H1 (cell line): Measurements from ENCODE around the gene RALGDS. TPM values are rescaled to one million over a fixed set of nuclear protein-coding genes. Genes with fewer than 3 reads are reported as not detected.

Experiments used
- CTCF ChIA-PET: fragments of 300-600 bp; sonication (Branson Sonifier 250); formaldehyde crosslinking; loops from one replicate; lab custom pipeline; 2021; ENCODE audit not compliant: partially characterized antibody; lab: Charles Lee
- POLR2A ChIA-PET: fragments of 300-600 bp; sonication (Branson Sonifier 250); formaldehyde crosslinking; loops from one replicate; lab custom pipeline; 2021; ENCODE audit warnings: inconsistent platforms; ENCODE audit not compliant: partially characterized antibody; lab: Charles Lee
- DNase-seq, 2 experiments: peaks; one replicate each; pipeline versions ENCODE4 v3.0.0 to v3.0.0-alpha.2; 2010 to 2022; ENCODE audit warnings: low spot score in 2 of 2, low read depth in 1 of 2, mixed read lengths in 1 of 2
- FAIRE-seq: peaks from 2 replicates; lab custom pipeline; 2011; peaks lifted over from hg19 to GRCh38; lab: Jason Lieb, UNC
- H2AFZ ChIP-seq: 2 replicates; pipeline ENCODE4 v1.8.1; 2012; ENCODE audit warnings: low read length, inconsistent platforms
- H2AK5ac ChIP-seq: 2 replicates; pipeline ENCODE4 v1.6.1; 2013; ENCODE audit warnings: low read depth, low read length
- H2BK120ac ChIP-seq: replicated peaks from 2 replicates; pipeline ENCODE3; 2013; ENCODE audit warnings: low read depth, low read length, inconsistent platforms
- H2BK12ac ChIP-seq: 2 replicates; pipeline ENCODE4 v1.6.1; 2013; ENCODE audit warnings: low read depth, low read length
- H2BK15ac ChIP-seq: 2 replicates; pipeline ENCODE4 v1.6.1; 2013; ENCODE audit warnings: low read length
- H2BK20ac ChIP-seq: 2 replicates; pipeline ENCODE4 v1.6.1; 2013; ENCODE audit warnings: low read length
- H2BK5ac ChIP-seq: 2 replicates; pipeline ENCODE4 v1.6.1; 2013; ENCODE audit warnings: low read depth, low read length
- H3K14ac ChIP-seq: 2 replicates; pipeline ENCODE4 v1.6.1; 2013; ENCODE audit warnings: inconsistent platforms; ENCODE audit not compliant: insufficient read length
- H3K18ac ChIP-seq: 2 replicates; pipeline ENCODE4 v1.6.1; 2013; ENCODE audit warnings: low read length; ENCODE audit errors: extremely low read depth
- H3K23ac ChIP-seq: 2 replicates; pipeline ENCODE4 v1.6.1; 2013; ENCODE audit warnings: inconsistent platforms; ENCODE audit not compliant: insufficient read length
- H3K23me2 ChIP-seq: 2 replicates; pipeline ENCODE4 v1.6.1; 2013; ENCODE audit warnings: low read depth, low read length
- H3K27ac ChIP-seq: 2 replicates; pipeline ENCODE4 v1.6.1; 2011; ENCODE audit warnings: low read depth, low read length, inconsistent platforms
- H3K27me3 ChIP-seq, 4 experiments: replicated peaks in 1 of 4; 1 replicate in 1 of 4; 2 replicates in 3 of 4; pipeline versions ENCODE4 v1.6.1 to v1.8.1; 2011 to 2013; ENCODE audit warnings: low read length in 3 of 4, mild to moderate bottlenecking in 3 of 4, inconsistent platforms in 2 of 4, mixed read lengths in 2 of 4, moderate library complexity in 1 of 4; ENCODE audit not compliant: control insufficient read depth in 3 of 4, insufficient read depth in 3 of 4; ENCODE audit errors: extremely low read depth in 1 of 4
- H3K36me3 ChIP-seq, 4 experiments: 2 replicates each; pipeline versions ENCODE4 v1.6.1 to v1.8.1; 2011 to 2013; ENCODE audit warnings: mild to moderate bottlenecking in 4 of 4, low read length in 3 of 4, moderate library complexity in 2 of 4, control low read depth in 1 of 4, inconsistent platforms in 1 of 4; ENCODE audit not compliant: insufficient read depth in 4 of 4, control insufficient read depth in 2 of 4
- H3K4ac ChIP-seq: replicated peaks from 2 replicates; pipeline ENCODE3; 2013; ENCODE audit warnings: low read length, low read depth, mixed read lengths, inconsistent platforms; ENCODE audit not compliant: insufficient read length
- H3K4me1 ChIP-seq, 4 experiments: replicated peaks in 1 of 4; 1 replicate in 1 of 4; 2 replicates in 3 of 4; pipeline versions ENCODE4 v1.6.1 to v1.8.1; 2011 to 2013; ENCODE audit warnings: low read length in 3 of 4, inconsistent platforms in 2 of 4, mixed read lengths in 1 of 4; ENCODE audit not compliant: insufficient read depth in 4 of 4, control insufficient read depth in 3 of 4
- H3K4me2 ChIP-seq, 2 experiments: 2 replicates each; pipeline versions ENCODE4 v1.6.1 to v1.8.1; 2011 to 2013; ENCODE audit warnings: low read depth in 2 of 2, low read length in 2 of 2, control low read depth in 1 of 2, inconsistent platforms in 1 of 2, mild to moderate bottlenecking in 1 of 2; ENCODE audit not compliant: insufficient read depth in 1 of 2
- H3K4me3 ChIP-seq, 4 experiments: fragments of 200-600, 300-600 bp in 1 of 4; sonication (generic), shearing (Covaris generic), sonication (Bioruptor Twin) in 1 of 4; 2 replicates each; pipeline versions ENCODE4 v1.5.1 to v1.8.1; 2011 to 2016; ENCODE audit warnings: low read length in 4 of 4, low read depth in 3 of 4, control low read depth in 2 of 4, inconsistent platforms in 2 of 4, mild to moderate bottlenecking in 2 of 4, mixed read lengths in 1 of 4, moderate library complexity in 1 of 4; ENCODE audit not compliant: insufficient read depth in 2 of 4; ENCODE audit errors: extremely low read depth in 1 of 4
- H3K56ac ChIP-seq: replicated peaks from 2 replicates; pipeline ENCODE3; 2013; ENCODE audit warnings: low read depth, mild to moderate bottlenecking, mixed read lengths, low read length, inconsistent platforms; ENCODE audit not compliant: insufficient read length
- H3K79me1 ChIP-seq: 2 replicates; pipeline ENCODE4 v1.6.1; 2013; ENCODE audit warnings: low read depth, low read length, control low read depth
- H3K79me2 ChIP-seq, 2 experiments: 2 replicates each; pipeline versions ENCODE4 v1.6.1 to v1.8.1; 2012 to 2013; ENCODE audit warnings: low read length in 2 of 2, mild to moderate bottlenecking in 2 of 2, inconsistent platforms in 1 of 2; ENCODE audit not compliant: insufficient read depth in 2 of 2, control insufficient read depth in 1 of 2
- H3K9ac ChIP-seq, 4 experiments: replicated peaks in 1 of 4; 1 replicate in 1 of 4; 2 replicates in 3 of 4; pipeline versions ENCODE4 v1.6.1 to v1.8.1; 2011 to 2013; ENCODE audit warnings: low read depth in 3 of 4, low read length in 3 of 4, control low read depth in 2 of 4, mild to moderate bottlenecking in 2 of 4, moderate library complexity in 2 of 4, inconsistent platforms in 1 of 4; ENCODE audit errors: extremely low read depth in 1 of 4
- H3K9me3 ChIP-seq, 2 experiments: 2 replicates each; pipeline versions ENCODE4 v1.6.1 to v1.8.1; 2012 to 2013; ENCODE audit warnings: mild to moderate bottlenecking in 2 of 2, moderate library complexity in 2 of 2, control low read depth in 1 of 2, inconsistent platforms in 1 of 2, low read depth in 1 of 2, low read length in 1 of 2, mixed read lengths in 1 of 2; ENCODE audit not compliant: insufficient read depth in 2 of 2
- H4K20me1 ChIP-seq, 2 experiments: replicated peaks in 1 of 2; 2 replicates each; pipeline versions ENCODE3 to v1.8.1; 2011 to 2013; ENCODE audit warnings: inconsistent platforms in 2 of 2, low read length in 2 of 2, mild to moderate bottlenecking in 1 of 2; ENCODE audit not compliant: insufficient read depth in 2 of 2, control insufficient read depth in 1 of 2
- H4K5ac ChIP-seq: 2 replicates; pipeline ENCODE4 v1.6.1; 2013; ENCODE audit warnings: low read length, low read depth, mixed read lengths, inconsistent platforms; ENCODE audit not compliant: insufficient read length
- H4K8ac ChIP-seq: 2 replicates; pipeline ENCODE4 v1.8.0; 2013; ENCODE audit warnings: mild to moderate bottlenecking, moderate library complexity, low read length, inconsistent platforms; ENCODE audit not compliant: insufficient read depth; ENCODE audit errors: extremely low read depth
- H4K91ac ChIP-seq: replicated peaks from 2 replicates; pipeline ENCODE3; 2013; ENCODE audit warnings: low read length, mixed read lengths, inconsistent platforms; ENCODE audit not compliant: insufficient read length
- BRCA1 ChIP-seq: IDR thresholded peaks from 2 replicates; pipeline ENCODE4 v1.6.1; 2012; ENCODE audit warnings: low read depth, low read length, improper control_type of control experiment
- CHD1 ChIP-seq: IDR thresholded peaks from 2 replicates; pipeline ENCODE4 v1.6.1; 2012; ENCODE audit warnings: low read depth, low read length, improper control_type of control experiment
- CTBP2 ChIP-seq: IDR thresholded peaks from 2 replicates; pipeline ENCODE4 v1.7.0; 2011; ENCODE audit warnings: borderline replicate concordance, mild to moderate bottlenecking, moderate library complexity, mixed read lengths, low read length; ENCODE audit not compliant: insufficient read depth, insufficient read length
- KDM1A ChIP-seq: fragments of 200-600, 300-600 bp; sonication (generic); IDR thresholded peaks from 2 replicates; pipeline ENCODE4 v1.7.1; 2016; ENCODE audit warnings: mild to moderate bottlenecking, low read length, borderline replicate concordance
- POLR2AphosphoS5 ChIP-seq: IDR thresholded peaks from 2 replicates; pipeline ENCODE4 v1.6.1; 2011; ENCODE audit warnings: low read depth, low read length
- RNF2 ChIP-seq: fragments of 200-900, 300-1000 bp; sonication (generic); IDR thresholded peaks from 2 replicates; pipeline ENCODE4 v1.7.1; 2016; ENCODE audit warnings: borderline replicate concordance, low read depth, mild to moderate bottlenecking, antibody characterized with exemption, low read length; ENCODE audit not compliant: poor library complexity, severe bottlenecking; ENCODE audit errors: missing control alignments
- SIN3A ChIP-seq, 2 experiments: IDR thresholded peaks in 1 of 2; conservative IDR thresholded peaks in 1 of 2; 2 replicates each; pipeline ENCODE4 v1.6.1; 2011 to 2012; ENCODE audit warnings: low read length in 2 of 2, improper control_type of control experiment in 1 of 2, low read depth in 1 of 2, mild to moderate bottlenecking in 1 of 2
- WGBS, 2 experiments: shearing (Covaris generic) in 1 of 2; methylation state at CpG; one replicate each; pipeline versions ENCODE4 v1.1.6 to v1.1.7; 2013 to 2015; ENCODE audit warnings: low lambda C conversion rate in 2 of 2, mixed read lengths in 2 of 2, inconsistent platforms in 1 of 2, low coverage in 1 of 2, missing lambda C conversion rate in 1 of 2; ENCODE audit not compliant: insufficient replicate concordance in 2 of 2, insufficient coverage in 1 of 2, insufficient read length in 1 of 2; ENCODE audit errors: extremely low coverage in 1 of 2, missing lambda C conversion rate in 1 of 2; 5-methylcytosine and 5-hydroxymethylcytosine counted together
- polyA plus RNA-seq, 7 experiments: library from polyadenylated mRNA; depleted of rRNA in 3 of 7; stranded (reverse) in 5 of 7; unstranded in 2 of 7; fragments of >200 nt in 5 of 7; fragments of 200-250 nt in 2 of 7; gene quantifications; 1 replicate in 5 of 7; 2 replicates in 1 of 7; 4 replicates in 1 of 7; pipeline versions ENCODE4 v1.2.1 to v1.2.3, GENCODE V29; 2011 to 2013; ENCODE audit warnings: missing spikeins in 2 of 7, mixed read lengths in 2 of 7
- total RNA-seq: library from RNA; stranded (reverse); fragmentation: NEBNext Ultra II Directional; extraction: Animal tissue kit (Norgen Biotek cat#: 25700); gene quantifications from 2 replicates; pipeline ENCODE4 v1.2.1, GENCODE V29; 2021
- TF ChIP-seq, protein P1 (sequence below): IDR thresholded peaks from 2 replicates; pipeline ENCODE4 v1.6.1; 2012; ENCODE audit warnings: low read length, inconsistent platforms

RALGDS gene
- total and polyA plus RNA-seq, 2 of the 8 experiments (the other 6 are each of a cell fraction or from before 2014, with no cell fraction given) = 14.5 to 25.5 TPM

DNA sequence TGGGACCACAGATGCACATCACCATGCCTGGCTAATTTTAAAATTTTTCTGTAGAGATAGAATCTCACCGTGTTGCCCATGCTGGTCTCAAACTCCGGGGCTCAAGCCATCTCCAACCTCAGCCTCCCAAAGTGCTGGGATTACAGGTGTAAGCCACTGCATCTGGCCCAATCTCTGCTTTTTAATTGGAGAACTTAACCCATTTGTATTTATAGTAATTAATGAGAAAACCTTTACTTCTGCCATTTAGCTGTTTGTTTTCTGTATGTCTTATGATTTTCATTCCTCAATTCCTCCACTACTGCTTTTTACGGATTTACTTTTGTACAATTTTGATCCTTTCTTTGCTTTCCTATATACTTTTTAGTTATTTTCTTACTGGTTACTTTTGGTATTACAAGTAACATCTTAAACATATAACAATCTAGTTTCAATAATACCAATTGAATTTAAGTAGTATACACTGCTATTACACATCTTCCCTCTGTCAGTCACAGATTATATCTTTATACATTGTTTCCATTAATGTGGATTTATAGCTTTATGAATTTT is 26.1 kb downstream of the RALGDS start:
- no peak overlapping the region for H4K5ac ChIP-seq
- no peaks in the 10 kb centered on the region for H3K79me2 ChIP-seq
- no peak overlapping the region for H3K4me2 ChIP-seq
- H3K27me3 ChIP-seq = no peaks in the 10 kb centered on the region
- H3K9ac ChIP-seq = no peak overlapping the region
- no peak overlapping the region for H2AK5ac ChIP-seq
- peaks cover 11 to 13% of the 10 kb centered on the region in 2 experiments; a peak in 3 of 4 replicates for H3K9me3 ChIP-seq
- no peak overlapping the region for H3K27ac ChIP-seq
- no peak overlapping the region for H2BK20ac ChIP-seq
- H2BK12ac ChIP-seq = no peak overlapping the region
- no peak overlapping the region for H2BK120ac ChIP-seq
- no peaks in the 10 kb centered on the region for H3K23me2 ChIP-seq
- no peak overlapping the region for H3K56ac ChIP-seq
- no peak overlapping the region for H2BK15ac ChIP-seq
- no peak overlapping the region for H2AFZ ChIP-seq
- peaks cover 1 to 2% of the 10 kb centered on the region in 2 experiments for H4K20me1 ChIP-seq
- no peak overlapping the region for H3K4ac ChIP-seq
- H3K14ac ChIP-seq = no peak overlapping the region
- FAIRE-seq (no peak), DNase-seq (no peak)
- no peak overlapping the region for H2BK5ac ChIP-seq
- ChIA-PET CTCF (interaction anchor here (1.1 to 3.7 kb wide), 9 partner anchors 9 to 93 kb away, joined by 3 to 25 read pairs (median 4); no protein-coding TSS in a partner anchor), POLR2A (interaction anchor here (1.2 kb wide), 1 partner anchor 24 kb away, joined by 3 read pairs; no protein-coding TSS in a partner anchor)
- H4K91ac ChIP-seq = no peak overlapping the region
- no peak overlapping the region for H3K4me3 ChIP-seq
- H3K79me1 ChIP-seq = no peaks in the 10 kb centered on the region
- no peak overlapping the region for H3K23ac ChIP-seq
- 89% methylated on average over 3 of the region's 3 CpGs; no CpG with 5 or more reads in 1 of the 2 experiments for WGBS, 2 experiments
- H3K4me1 ChIP-seq = no peaks in the 10 kb centered on the region
- no peak overlapping the region for H3K18ac ChIP-seq
- H4K8ac ChIP-seq = no peak overlapping the region
- TF ChIP-seq RNF2 (no peak), BRCA1 (no peak), CHD1 (no peak), POLR2AphosphoS5 (no peak), SIN3A (conservative IDR thresholded peaks at IDR 0.05 in 1 of 2, IDR thresholded peaks at IDR 0.05 in 1 of 2; ENCODE audit: low read depth in 1 of 2, low read length in 2 of 2) (no peak), KDM1A (no peak), CTBP2 (no peak)
- TF ChIP-seq, protein P1, sequence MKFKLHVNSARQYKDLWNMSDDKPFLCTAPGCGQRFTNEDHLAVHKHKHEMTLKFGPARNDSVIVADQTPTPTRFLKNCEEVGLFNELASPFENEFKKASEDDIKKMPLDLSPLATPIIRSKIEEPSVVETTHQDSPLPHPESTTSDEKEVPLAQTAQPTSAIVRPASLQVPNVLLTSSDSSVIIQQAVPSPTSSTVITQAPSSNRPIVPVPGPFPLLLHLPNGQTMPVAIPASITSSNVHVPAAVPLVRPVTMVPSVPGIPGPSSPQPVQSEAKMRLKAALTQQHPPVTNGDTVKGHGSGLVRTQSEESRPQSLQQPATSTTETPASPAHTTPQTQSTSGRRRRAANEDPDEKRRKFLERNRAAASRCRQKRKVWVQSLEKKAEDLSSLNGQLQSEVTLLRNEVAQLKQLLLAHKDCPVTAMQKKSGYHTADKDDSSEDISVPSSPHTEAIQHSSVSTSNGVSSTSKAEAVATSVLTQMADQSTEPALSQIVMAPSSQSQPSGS = no peak
- TF ChIP-seq, all 59 proteins: peak for 0
- peaks cover 0 to 19% (median 8%) of the 10 kb centered on the region in 4 experiments; a peak in 6 of 8 replicates for H3K36me3 ChIP-seq
